Panc1 (cell line): ENCODE results near the gene C1orf87. TPM values are rescaled to one million over a fixed set of nuclear protein-coding genes. Genes with fewer than 3 reads are reported as not detected.

ENCODE experiments used
- ATAC-seq: fragments of 200-7000 bp; cut with Tn5 transposase; 2 replicates; pipeline ENCODE4 v1.9.1; 2020; ENCODE audit warnings: mild to moderate bottlenecking, moderate library complexity
- BruUV-seq: library from RNA; stranded (reverse); fragments of 400-500 nt; replicated peaks from 2 replicates; lab custom pipeline; 2021; lab: Mats Ljungman, UMichigan
- CTCF ChIA-PET: fragments of 300-600 bp; sonication (Branson Sonifier 250); formaldehyde crosslinking; loops from one replicate; lab custom pipeline; 2022; ENCODE audit warnings: antibody characterized with exemption; lab: Charles Lee
- POLR2A ChIA-PET: fragments of 300-600 bp; sonication (Branson Sonifier 250); formaldehyde crosslinking; loops from one replicate; lab custom pipeline; 2022; ENCODE audit warnings: antibody characterized with exemption; lab: Charles Lee
- DNase-seq: peaks from one replicate; pipeline ENCODE4 v3.0.0-alpha.2; 2010; ENCODE audit warnings: low read depth, low spot score
- H3K27ac ChIP-seq: 2 replicates; pipeline ENCODE4 v1.5.1; 2011; ENCODE audit warnings: mild to moderate bottlenecking, low read length, inconsistent platforms
- H3K27me3 ChIP-seq: fragments of 200-500 bp; sonication (Bioruptor generic); 2 replicates; pipeline ENCODE4 v1.6.0; 2014; ENCODE audit warnings: low read length, inconsistent platforms; ENCODE audit not compliant: control insufficient read depth, insufficient read depth
- H3K36me3 ChIP-seq: fragments of 200-500 bp; sonication (Bioruptor generic); 2 replicates; pipeline ENCODE4 v1.5.1; 2014; ENCODE audit warnings: inconsistent platforms, mild to moderate bottlenecking, low read length, moderate library complexity; ENCODE audit not compliant: control insufficient read depth, insufficient read depth
- H3K4me1 ChIP-seq: 2 replicates; pipeline ENCODE4 v1.5.1; 2011; ENCODE audit warnings: inconsistent platforms, mild to moderate bottlenecking, low read length, moderate library complexity; ENCODE audit not compliant: control insufficient read depth, insufficient read depth
- H3K4me3 ChIP-seq, 2 experiments: 2 replicates each; pipeline ENCODE4 v1.5.1; 2011 to 2012; ENCODE audit warnings: low read depth in 2 of 2, low read length in 2 of 2, mild to moderate bottlenecking in 2 of 2, inconsistent platforms in 1 of 2, moderate library complexity in 1 of 2
- H3K9me3 ChIP-seq: fragments of 200-500 bp; sonication (Bioruptor generic); 2 replicates; pipeline ENCODE4 v1.5.1; 2014; ENCODE audit warnings: low read depth, mild to moderate bottlenecking, inconsistent platforms, low read length, moderate library complexity; ENCODE audit not compliant: control insufficient read depth, insufficient read depth
- CTCF ChIP-seq: fragments of 450-650 bp; IDR thresholded peaks from 2 replicates; pipeline ENCODE4 v1.5.1; 2017; ENCODE audit warnings: mild to moderate bottlenecking
- POLR2AphosphoS5 ChIP-seq: IDR thresholded peaks from 2 replicates; pipeline ENCODE4 v1.6.1; 2012; ENCODE audit warnings: mild to moderate bottlenecking, low read depth, low read length, moderate library complexity
- REST ChIP-seq, 2 experiments: IDR thresholded peaks; 2 replicates each; pipeline ENCODE4 v1.6.1; 2011 to 2012; ENCODE audit warnings: low read depth in 2 of 2, control low read depth in 1 of 2, low read length in 1 of 2, mild to moderate bottlenecking in 1 of 2, moderate library complexity in 1 of 2; ENCODE audit not compliant: insufficient read depth in 1 of 2
- SIN3A ChIP-seq: IDR thresholded peaks from 2 replicates; pipeline ENCODE4 v1.6.1; 2012; ENCODE audit warnings: low read depth, mild to moderate bottlenecking, low read length, moderate library complexity, borderline replicate concordance; ENCODE audit not compliant: insufficient read depth
- TCF7L2 ChIP-seq: IDR thresholded peaks from 2 replicates; pipeline ENCODE4 v1.6.1; 2011; ENCODE audit warnings: mild to moderate bottlenecking, low read depth, low read length, inconsistent platforms
- in situ Hi-C: cut with HindIII; loops from 2 replicates; pipeline ENCODE4 v1.10.0; 2016; ENCODE audit warnings: low sequenced_read_pairs, low pct_unique_long_range_greater_than_20kb
- intact Hi-C: fragments of 100-400 bp; cut with micrococcal nuclease; formaldehyde crosslinking; loops from one replicate; pipeline ENCODE4 v1.10.0; 2022; ENCODE audit not compliant: unreplicated experiment
- total RNA-seq: library from RNA; stranded (reverse); gene quantifications from one replicate; pipeline ENCODE4 v1.2.1, GENCODE V29; 2021; ENCODE audit not compliant: unreplicated experiment

C1orf87 gene
- total RNA-seq, 1 experiment from 2014 or later: not detected

- no peak for ATAC-seq
- BruUV-seq: no TSS peak
- POLR2A ChIA-PET: no interaction called here
These were observed 14.1 kb downstream of the C1orf87 start for GRCh38 chr1:60059468-60059867.

GRCh38 chr1:60055336-60055735 is 18.2 kb downstream of the C1orf87 start:
- Histone ChIP-seq H3K4me1 (no peaks in the 10 kb centered on the region), H3K27me3 (no peaks in the 10 kb centered on the region), H3K9me3 (no peaks in the 10 kb centered on the region), H3K4me3 (no peak overlapping the region), H3K27ac (no peak overlapping the region), H3K36me3 (no peaks in the 10 kb centered on the region)
- CTCF ChIA-PET: no interaction called here
- no TSS peak for BruUV-seq
- in situ Hi-C loops (no loop called here), intact Hi-C loops (no loop called here)
- ATAC-seq (no peak), DNase-seq (no peak)
- TF ChIP-seq CTCF (no peak), REST (IDR thresholded peaks at IDR 0.05; ENCODE audit: insufficient read depth in 1 of 2, low read depth in 2 of 2, low read length in 1 of 2) (no peak), SIN3A (no peak), POLR2AphosphoS5 (no peak), TCF7L2 (no peak)
- POLR2A ChIA-PET: no interaction called here

More at GRCh38 chr1:60059468-60059867, 14.1 kb downstream of the C1orf87 start:
- no peaks in the 10 kb centered on the region for H3K27me3 ChIP-seq
- H3K9me3 ChIP-seq: no peaks in the 10 kb centered on the region
- H3K27ac ChIP-seq: no peak overlapping the region
- no peaks in the 10 kb centered on the region for H3K4me1 ChIP-seq
- TF ChIP-seq SIN3A (no peak), CTCF (no peak), POLR2AphosphoS5 (no peak)
- no peaks in the 10 kb centered on the region for H3K36me3 ChIP-seq
- no peak for DNase-seq
- no peak overlapping the region for H3K4me3 ChIP-seq
- intact Hi-C loops (no loop called here), in situ Hi-C loops (no loop called here)
- CTCF ChIA-PET: no interaction called here
